H9 (cell line): ENCODE data around the gene RC3H2. TPM values are rescaled to one million over a fixed set of nuclear protein-coding genes. Genes with fewer than 3 reads are reported as not detected.
A peak's percentile ranks its signal among the peaks of the same experiment; 100 is the strongest.
"Not testable (repeated sequence)": the region's sequence is repeated elsewhere in the genome, so short reads cannot be mapped to it uniquely, and the experiment has no call there.

Experiments
- DNase-seq: peaks from one replicate; pipeline ENCODE4 v3.0.0-alpha.2; 2017
- H2AFZ ChIP-seq: one replicate; pipeline ENCODE4 v1.6.1; 2013; ENCODE audit warnings: mild to moderate bottlenecking, low read length, control low read depth, moderate library complexity
- H2AK5ac ChIP-seq: 2 replicates; pipeline ENCODE4 v1.6.1; 2013; ENCODE audit warnings: low read length, control low read depth, mixed read lengths; ENCODE audit not compliant: insufficient read length
- H2BK120ac ChIP-seq: one replicate; pipeline ENCODE4 v1.6.1; 2013; ENCODE audit warnings: low read depth, mild to moderate bottlenecking, low read length, control low read depth, inconsistent platforms; ENCODE audit not compliant: poor library complexity, severe bottlenecking
- H2BK12ac ChIP-seq: 2 replicates; pipeline ENCODE4 v1.6.1; 2013; ENCODE audit warnings: low read length, control low read depth, mixed read lengths, low read depth; ENCODE audit not compliant: insufficient read length
- H2BK15ac ChIP-seq: 2 replicates; pipeline ENCODE4 v1.6.1; 2013; ENCODE audit warnings: low read depth, low read length, control low read depth
- H2BK20ac ChIP-seq: one replicate; pipeline ENCODE4 v1.6.1; 2013; ENCODE audit warnings: low read depth, mild to moderate bottlenecking, low read length, control low read depth, inconsistent platforms; ENCODE audit not compliant: poor library complexity, severe bottlenecking
- H2BK5ac ChIP-seq: 2 replicates; pipeline ENCODE4 v1.6.1; 2013; ENCODE audit warnings: low read length, control low read depth, mixed read lengths; ENCODE audit not compliant: insufficient read length
- H3K14ac ChIP-seq: 2 replicates; pipeline ENCODE4 v1.6.1; 2013; ENCODE audit warnings: low read length, control low read depth; ENCODE audit not compliant: insufficient read depth
- H3K18ac ChIP-seq: 2 replicates; pipeline ENCODE4 v1.6.1; 2013; ENCODE audit warnings: low read depth, mild to moderate bottlenecking, mixed read lengths, low read length, control low read depth; ENCODE audit not compliant: insufficient read length
- H3K23ac ChIP-seq: 2 replicates; pipeline ENCODE4 v1.6.1; 2013; ENCODE audit warnings: low read length, control low read depth, mixed read lengths, low read depth; ENCODE audit not compliant: insufficient read length
- H3K23me2 ChIP-seq: 2 replicates; pipeline ENCODE4 v1.6.1; 2013; ENCODE audit warnings: low read depth, mild to moderate bottlenecking, mixed read lengths, low read length, control low read depth; ENCODE audit not compliant: insufficient read length, poor library complexity, severe bottlenecking
- H3K27ac ChIP-seq: 2 replicates; pipeline ENCODE4 v1.5.1; 2013; ENCODE audit warnings: low read length, control low read depth, mixed read lengths, low read depth; ENCODE audit not compliant: insufficient read length
- H3K27me3 ChIP-seq: 2 replicates; pipeline ENCODE4 v1.6.1; 2013; ENCODE audit warnings: low read length, control low read depth, inconsistent platforms; ENCODE audit not compliant: insufficient read depth
- H3K4ac ChIP-seq: 2 replicates; pipeline ENCODE4 v1.6.1; 2013; ENCODE audit warnings: low read depth, mild to moderate bottlenecking, control low read depth, inconsistent platforms, low read length, moderate library complexity
- H3K4me1 ChIP-seq: 2 replicates; pipeline ENCODE4 v1.6.1; 2013; ENCODE audit warnings: low read length, control low read depth, inconsistent platforms; ENCODE audit not compliant: insufficient read depth
- H3K4me2 ChIP-seq: 2 replicates; pipeline ENCODE4 v1.6.1; 2013; ENCODE audit warnings: low read length, control low read depth, mixed read lengths; ENCODE audit not compliant: insufficient read length, insufficient read depth
- H3K56ac ChIP-seq: 2 replicates; pipeline ENCODE4 v1.6.1; 2013; ENCODE audit warnings: low read depth, mild to moderate bottlenecking, mixed read lengths, low read length, control low read depth; ENCODE audit not compliant: insufficient read length
- H3K79me1 ChIP-seq: 2 replicates; pipeline ENCODE4 v1.6.1; 2013; ENCODE audit warnings: low read depth, mild to moderate bottlenecking, moderate library complexity, low read length, control low read depth, inconsistent platforms; ENCODE audit not compliant: insufficient read depth, poor library complexity, severe bottlenecking
- H3K79me2 ChIP-seq: 2 replicates; pipeline ENCODE4 v1.6.1; 2013; ENCODE audit warnings: low read length, control low read depth, inconsistent platforms; ENCODE audit not compliant: insufficient read depth
- H3K9ac ChIP-seq: 2 replicates; pipeline ENCODE4 v1.6.1; 2013; ENCODE audit warnings: low read length, control low read depth, mixed read lengths; ENCODE audit not compliant: insufficient read length; ENCODE audit errors: extremely low read depth
- H3K9me3 ChIP-seq: one replicate; pipeline ENCODE4 v1.6.1; 2013; ENCODE audit warnings: low read depth, low read length, inconsistent platforms; ENCODE audit not compliant: control insufficient read depth
- H3T11ph ChIP-seq: one replicate; pipeline ENCODE4 v1.6.1; 2013; ENCODE audit warnings: mild to moderate bottlenecking, low read length, control low read depth, inconsistent platforms
- H4K20me1 ChIP-seq: one replicate; pipeline ENCODE4 v1.6.1; 2013; ENCODE audit not compliant: control insufficient read depth, insufficient read length, insufficient read depth
- H4K5ac ChIP-seq: 2 replicates; pipeline ENCODE4 v1.6.1; 2013; ENCODE audit warnings: low read depth, mild to moderate bottlenecking, mixed read lengths, low read length, control low read depth; ENCODE audit not compliant: insufficient read length
- H4K8ac ChIP-seq: replicated peaks from 2 replicates; pipeline ENCODE4 v1.6.1; 2013; ENCODE audit warnings: low read length, control low read depth, mixed read lengths, low read depth; ENCODE audit not compliant: insufficient read length
- H4K91ac ChIP-seq: 2 replicates; pipeline ENCODE4 v1.6.1; 2013; ENCODE audit warnings: low read depth, mild to moderate bottlenecking, moderate library complexity, mixed read lengths, low read length, control low read depth; ENCODE audit not compliant: insufficient read length
- H3K27ac Mint-ChIP-seq, 3 experiments: 2 replicates in 2 of 3; 3 replicates in 1 of 3; pipeline ENCODE4 v1.8.0; 2020 to 2021; ENCODE audit warnings: mixed read lengths in 3 of 3, mild to moderate bottlenecking in 1 of 3, moderate library complexity in 1 of 3
- H3K27me3 Mint-ChIP-seq: 2 replicates; pipeline ENCODE4 v1.8.0; 2021; ENCODE audit warnings: low read depth, mild to moderate bottlenecking, moderate library complexity, mixed read lengths
- H3K36me3 Mint-ChIP-seq, 3 experiments: 2 replicates in 2 of 3; 3 replicates in 1 of 3; pipeline ENCODE4 v1.8.0; 2020 to 2021; ENCODE audit warnings: low read depth in 3 of 3, mixed read lengths in 3 of 3; ENCODE audit not compliant: insufficient read depth in 1 of 3
- H3K4me1 Mint-ChIP-seq, 2 experiments: 2 replicates each; pipeline ENCODE4 v1.8.0; 2020; ENCODE audit warnings: mixed read lengths in 2 of 2
- H3K4me3 Mint-ChIP-seq, 2 experiments: 2 replicates in 1 of 2; 3 replicates in 1 of 2; pipeline ENCODE4 v1.8.0; 2020 to 2021; ENCODE audit warnings: mild to moderate bottlenecking in 2 of 2, mixed read lengths in 2 of 2, moderate library complexity in 1 of 2
- H3K9me3 Mint-ChIP-seq, 2 experiments: 2 replicates in 1 of 2; 3 replicates in 1 of 2; pipeline ENCODE4 v1.8.0; 2020; ENCODE audit warnings: mild to moderate bottlenecking in 2 of 2, mixed read lengths in 2 of 2, moderate library complexity in 1 of 2
- CTCF ChIP-seq: fragments of 200-600 bp; sonication (generic); conservative IDR thresholded peaks from 3 replicates; pipeline ENCODE4 v1.8.0; 2021; ENCODE audit warnings: antibody characterized with exemption, mild to moderate bottlenecking
- WGBS: extraction: QIAGEN DNeasy Blood & Tissue Kit; methylation state at CpG from one replicate; pipeline ENCODE4 v1.1.7; 2013; ENCODE audit warnings: missing lambda C conversion rate, low lambda C conversion rate, mixed read lengths; ENCODE audit not compliant: insufficient read length; ENCODE audit errors: extremely low coverage; 5-methylcytosine and 5-hydroxymethylcytosine counted together
- total RNA-seq: library from RNA; stranded (reverse); gene quantifications from 2 replicates; pipeline ENCODE4 v1.2.1, GENCODE V29; 2021

The RC3H2 gene
- total RNA-seq, 1 experiment from 2014 or later: 49.0 TPM

GRCh38 chr9:122832194-122832593, 73.0 kb downstream of the RC3H2 start:
- Histone ChIP-seq H2AFZ (no peak overlapping the region), H3K14ac (no peak overlapping the region), H2AK5ac (no peak overlapping the region), H2BK20ac (no peak overlapping the region), H4K5ac (no peak overlapping the region), H3K4ac (no peak overlapping the region), H4K20me1 (no peaks in the 10 kb centered on the region), H3K27ac (no peak overlapping the region), H3K23me2 (peaks cover 6% of the 10 kb centered on the region), H3K27me3 (no peaks in the 10 kb centered on the region), H2BK12ac (no peak overlapping the region), H3K79me1 (peaks cover 2% of the 10 kb centered on the region), H3K79me2 (peaks cover under 1% of the 10 kb centered on the region; the same call in 1 of the 2 replicates), H3K23ac (no peak overlapping the region), H3K4me1 (no peaks in the 10 kb centered on the region), H3K4me2 (no peak overlapping the region), H2BK15ac (no peak overlapping the region), H2BK5ac (no peak overlapping the region), H3K9ac (no peak overlapping the region), H3K9me3 (no peaks in the 10 kb centered on the region), H4K91ac (no peak overlapping the region), H2BK120ac (no peak overlapping the region), H4K8ac (no peak overlapping the region), H3K56ac (no peak overlapping the region), H3K18ac (no peak overlapping the region), H3T11ph (no peak overlapping the region)
- Mint-ChIP-seq H3K27ac (peak overlapping the region in 1 of 3 experiments; percentile 27; a peak in 1 of 7 replicates), H3K27me3 (no peaks in the 10 kb centered on the region), H3K4me1 (peaks cover 10 to 15% of the 10 kb centered on the region in 2 experiments), H3K9me3 (no peaks in the 10 kb centered on the region), H3K36me3 (no peaks in the 10 kb centered on the region; a peak in 1 of 7 replicates), H3K4me3 (no peak overlapping the region; a peak in 1 of 5 replicates)
- no peak for TF ChIP-seq CTCF
- no peak for DNase-seq
- WGBS: no CpG with 5 or more reads among the region's 3 CpGs

- not testable (repeated sequence) for H3K9ac ChIP-seq, H2BK15ac ChIP-seq, H2AFZ ChIP-seq, H4K20me1 ChIP-seq, H3K23me2 ChIP-seq, H3K27ac ChIP-seq, H3K9me3 ChIP-seq, H3K18ac ChIP-seq, H2BK120ac ChIP-seq, H3K14ac ChIP-seq, H2BK5ac ChIP-seq, H4K91ac ChIP-seq, DNase-seq, H3K9me3 Mint-ChIP-seq, H3K27me3 ChIP-seq, H3K4ac ChIP-seq, H3K56ac ChIP-seq, H3T11ph ChIP-seq, H4K5ac ChIP-seq, H3K4me1 ChIP-seq, H3K23ac ChIP-seq, H3K4me2 ChIP-seq, H2BK12ac ChIP-seq, H2AK5ac ChIP-seq, H3K27me3 Mint-ChIP-seq, H4K8ac ChIP-seq, H2BK20ac ChIP-seq
- H3K4me1 Mint-ChIP-seq: peaks cover 10 to 14% of the 10 kb centered on the region in 2 experiments
- Histone ChIP-seq H3K79me2 (peaks cover 12% of the 10 kb centered on the region; the same call in 1 of the 2 replicates), H3K79me1 (peaks cover 11% of the 10 kb centered on the region)
- peaks cover 6 to 23% (median 21%) of the 10 kb centered on the region in 3 experiments; a peak in 6 of 7 replicates for H3K36me3 Mint-ChIP-seq
- H3K27ac Mint-ChIP-seq: peak overlapping the region in 2 of 3 experiments; percentile 68 to 100; a peak in 2 of 7 replicates
- WGBS: no CpG with 5 or more reads among the region's 18 CpGs
- H3K4me3 Mint-ChIP-seq: peak overlapping the region; percentile 100
These were observed 76.2 kb downstream of the RC3H2 start for GRCh38 chr9:122828965-122829284.
